Stimulated activated CD8-positive, alpha-beta memory T cell treated with anti-CD3 and anti-CD28 coated beads, Interleukin-15, amount 100 ng/mL, for 24 hours (primary cell): ENCODE results near the gene MAML2.

Experiments
- DNase-seq: peaks from one replicate; pipeline ENCODE4 v3.0.0-alpha.2; 2020; ENCODE audit warnings: low read depth

MAML2 gene

DNA sequence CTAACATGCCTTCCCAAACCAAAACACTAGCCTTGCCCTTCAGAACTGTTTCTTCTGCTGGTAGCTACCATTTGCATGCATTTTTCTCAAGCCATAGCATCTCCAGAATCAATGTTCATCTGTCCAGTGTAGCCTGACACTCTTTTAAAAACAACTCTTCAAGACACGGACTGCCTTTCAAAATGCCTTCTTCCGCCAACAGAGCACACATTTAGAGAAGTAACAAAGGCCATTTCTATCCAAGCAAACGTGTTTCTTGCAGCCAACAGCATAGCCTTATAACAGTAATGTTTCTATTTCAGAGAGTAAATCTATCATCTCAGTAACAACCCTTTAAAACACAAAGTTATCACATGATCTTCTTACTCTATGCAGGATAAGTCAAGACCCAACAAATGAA, 275.8 kb downstream of the MAML2 start:
- DNase-seq, result no peak

DNA sequence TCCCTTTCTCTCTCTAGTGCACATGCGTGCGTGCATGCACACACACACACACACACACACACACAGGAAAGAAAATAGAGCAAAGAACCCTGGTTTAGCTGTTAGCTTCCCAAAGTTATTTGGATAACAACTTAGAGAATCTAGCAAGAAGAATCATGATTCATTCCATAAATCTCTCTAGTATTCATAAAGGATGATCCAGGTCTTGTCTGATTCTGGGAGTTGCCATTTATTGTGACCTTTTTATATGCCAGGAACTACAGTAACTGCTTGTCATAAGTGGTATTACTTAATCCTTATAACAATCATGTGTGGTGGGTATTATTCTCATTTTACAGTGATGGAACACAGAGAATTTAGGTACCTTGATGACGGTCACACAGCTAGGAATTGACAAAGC, 277.6 kb downstream of the MAML2 start:
- no peak for DNase-seq

- no peak for DNase-seq
These were observed 279.1 kb downstream of the MAML2 start for GRCh38 chr11:96063886-96064285.

GRCh38 chr11:96063053-96063452, 279.9 kb downstream of the MAML2 start:
- no peak for DNase-seq

DNA sequence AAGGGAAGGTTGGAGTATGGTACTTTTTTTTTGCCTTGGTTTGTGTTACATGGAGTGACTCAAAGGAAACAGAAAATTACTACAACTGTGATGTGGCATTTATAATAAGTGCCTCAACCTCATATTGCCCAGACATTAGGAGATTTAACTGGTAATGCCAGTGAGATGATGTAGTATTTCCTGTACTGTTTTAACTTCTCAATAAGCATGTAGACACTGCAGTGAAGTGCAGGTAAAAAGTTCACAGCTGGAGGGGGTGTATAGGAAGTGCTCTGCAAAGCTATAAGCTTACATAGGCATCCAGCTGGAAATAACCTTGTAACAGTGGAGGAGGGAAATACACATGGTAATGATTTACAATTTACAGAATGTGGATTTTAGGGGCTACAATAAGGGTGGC, 280.9 kb downstream of the MAML2 start:
- DNase-seq, result no peak

DNA sequence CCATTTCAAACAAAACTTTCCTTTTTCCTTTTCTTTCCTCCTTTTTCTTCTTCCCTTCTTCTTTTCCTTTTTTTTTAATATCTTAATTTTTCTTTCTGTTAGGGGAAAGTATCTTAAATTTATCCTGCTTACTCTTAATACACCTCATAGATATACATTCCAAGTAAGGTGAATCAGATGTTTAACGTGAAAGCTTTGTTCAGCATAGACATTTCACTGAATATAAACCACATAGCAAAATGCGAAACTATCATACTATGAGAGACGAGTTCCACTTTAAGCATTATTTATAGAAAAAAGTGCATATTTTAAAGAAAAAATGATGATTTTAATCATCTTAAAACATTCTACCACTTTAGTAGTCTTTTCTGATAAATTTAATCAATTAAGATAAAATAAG, 281.3 kb downstream of the MAML2 start:
- no peak for DNase-seq

DNA sequence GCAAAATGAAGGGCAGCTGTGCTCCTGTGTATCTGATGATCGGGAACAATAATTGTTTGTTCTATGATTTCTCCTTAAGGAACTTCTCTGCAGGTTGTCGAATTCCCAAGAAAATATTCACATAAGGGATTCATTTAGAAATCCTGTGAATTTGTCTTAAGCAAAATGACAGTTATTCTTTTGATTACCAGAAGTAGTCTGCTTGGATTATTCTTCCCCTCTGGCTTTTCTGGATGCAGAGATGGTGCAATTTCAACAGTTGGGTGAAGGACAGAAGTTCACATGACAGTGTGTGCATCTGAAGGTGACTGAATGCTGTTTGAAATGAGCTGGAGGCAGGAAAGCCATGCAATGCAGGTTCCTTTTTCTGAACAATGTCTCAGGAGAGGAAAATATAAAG, 281.9 kb downstream of the MAML2 start:
- no peak for DNase-seq

DNA sequence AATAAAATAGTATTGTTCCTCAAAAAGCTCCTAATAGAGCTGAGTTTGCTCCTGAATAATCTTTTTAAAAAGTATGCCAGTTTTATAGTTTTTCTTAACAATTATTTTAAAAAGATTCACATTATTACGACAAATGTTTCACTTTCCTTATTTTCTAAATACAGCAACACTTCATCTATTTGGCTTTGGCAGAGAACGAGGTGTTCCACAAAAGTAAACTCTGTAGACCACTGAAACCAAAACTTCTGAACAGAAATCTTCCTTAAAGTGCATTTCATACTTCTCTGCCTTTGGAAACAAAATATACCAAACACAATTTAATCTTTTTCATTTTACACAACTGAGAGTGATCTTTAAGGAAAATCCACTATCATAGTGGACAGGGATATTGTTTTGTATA, 285.5 kb downstream of the MAML2 start:
- DNase-seq, result no peak

- DNase-seq, result no peak
These were observed 286.4 kb downstream of the MAML2 start for GRCh38 chr11:96056576-96056975.

DNA sequence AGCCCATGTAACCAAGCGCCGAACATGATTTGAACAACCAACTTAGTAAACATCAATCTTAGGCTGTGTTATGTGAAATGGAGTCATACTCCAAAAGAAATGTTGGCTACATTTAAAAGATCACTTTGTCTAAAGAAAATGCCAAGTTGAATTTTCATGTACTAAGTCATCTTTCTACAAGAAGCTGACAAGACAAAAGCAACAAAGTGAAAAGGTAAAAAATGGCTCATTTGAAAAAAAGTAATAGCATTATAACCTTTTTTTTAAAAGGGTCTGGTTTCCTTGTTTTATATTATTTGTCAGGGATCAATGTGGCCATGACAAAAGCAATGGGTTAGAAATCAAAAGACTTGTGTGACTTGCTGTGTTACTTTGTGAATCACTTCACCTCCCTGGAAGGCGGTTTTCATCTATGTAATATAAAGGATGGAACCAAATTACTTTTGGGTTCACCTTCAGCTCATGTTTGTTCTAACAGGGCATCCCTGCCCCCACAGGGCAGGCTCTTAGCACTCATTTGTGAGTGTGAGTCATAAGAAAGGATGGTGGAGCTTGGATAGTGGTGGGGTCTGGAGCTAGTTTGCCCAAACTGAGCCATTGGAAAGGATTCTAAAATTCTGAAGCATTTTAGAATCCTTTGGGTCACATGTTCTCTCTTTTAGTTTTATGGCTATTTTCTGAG, 287.1 kb downstream of the MAML2 start:
- no peak for DNase-seq

- DNase-seq, result no peak
These were observed 287.9 kb downstream of the MAML2 start for GRCh38 chr11:96054870-96055705.

DNA sequence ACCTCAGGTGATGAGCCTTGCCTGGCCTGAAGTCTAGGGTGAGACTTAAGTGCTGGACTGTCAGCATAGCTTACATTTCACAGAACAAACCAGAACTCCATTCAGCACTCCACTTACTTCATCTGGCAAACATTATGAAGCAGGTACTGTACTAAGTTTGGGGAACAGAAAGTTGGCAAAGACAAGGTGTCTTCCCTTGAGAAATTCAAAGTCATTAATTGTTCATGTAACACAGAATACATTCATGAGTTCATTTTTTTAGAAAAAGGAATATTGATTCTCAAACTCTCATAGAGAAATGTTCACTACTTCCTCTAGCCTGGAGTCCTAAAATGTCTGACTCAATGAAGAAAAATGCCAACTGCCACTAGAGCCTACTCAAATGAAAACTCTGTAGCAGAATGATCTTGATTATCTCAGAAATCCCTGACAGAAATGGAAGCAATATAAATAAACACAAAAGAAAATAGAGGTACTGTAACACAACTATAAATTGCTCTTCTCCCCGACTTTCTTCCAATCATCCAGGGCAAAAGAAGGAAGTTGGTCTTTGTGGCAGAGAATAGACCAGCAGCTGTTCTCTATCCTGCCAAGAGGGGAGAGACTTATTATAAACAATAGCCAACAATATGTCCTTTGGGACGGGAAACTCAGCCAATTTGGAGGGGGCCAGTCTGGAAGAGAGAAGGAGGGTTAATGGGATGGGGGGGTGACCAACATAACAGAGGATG, 289.9 kb downstream of the MAML2 start:
- no peak for DNase-seq

DNA sequence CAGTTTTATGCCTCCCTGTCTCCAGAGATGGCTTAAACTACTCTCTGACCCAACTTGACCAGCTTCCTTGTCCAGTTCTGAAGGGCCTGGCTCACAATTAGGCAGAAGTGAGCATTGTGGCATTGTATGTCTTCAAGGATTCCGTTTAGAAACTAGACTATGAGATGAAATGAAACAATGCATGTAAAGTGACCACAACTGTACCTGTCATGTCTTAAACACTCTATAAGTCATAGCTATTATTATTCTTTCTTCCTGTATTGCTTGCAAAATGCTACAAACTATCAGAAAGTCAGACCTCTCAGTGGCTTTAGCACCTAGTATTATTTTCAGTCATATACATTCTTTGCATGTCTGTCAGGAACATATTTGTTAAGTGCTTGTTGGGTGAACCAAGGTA, 291.2 kb downstream of the MAML2 start:
- DNase-seq, result no peak

- DNase-seq, result no peak
These were observed 292.4 kb downstream of the MAML2 start for GRCh38 chr11:96050435-96051182.

DNA sequence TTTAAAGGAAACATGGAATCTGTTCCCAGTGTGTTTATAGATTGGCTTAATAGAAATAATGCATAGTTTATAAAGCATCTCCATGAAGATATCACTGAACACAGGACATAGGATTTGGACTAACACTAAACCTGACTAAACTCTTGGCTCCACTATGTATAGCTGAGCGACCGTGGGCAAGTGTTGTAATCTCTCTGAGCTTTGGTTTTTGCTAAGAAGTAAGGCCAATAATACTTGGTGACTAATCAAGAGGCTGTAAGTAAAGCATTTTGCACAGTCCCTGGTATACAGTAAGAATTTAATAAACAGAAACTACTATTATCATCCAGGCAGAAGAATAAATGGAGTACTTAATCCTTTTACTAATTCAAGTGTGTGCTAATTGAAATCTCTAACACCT, 293.6 kb downstream of the MAML2 start:
- no peak for DNase-seq

DNA sequence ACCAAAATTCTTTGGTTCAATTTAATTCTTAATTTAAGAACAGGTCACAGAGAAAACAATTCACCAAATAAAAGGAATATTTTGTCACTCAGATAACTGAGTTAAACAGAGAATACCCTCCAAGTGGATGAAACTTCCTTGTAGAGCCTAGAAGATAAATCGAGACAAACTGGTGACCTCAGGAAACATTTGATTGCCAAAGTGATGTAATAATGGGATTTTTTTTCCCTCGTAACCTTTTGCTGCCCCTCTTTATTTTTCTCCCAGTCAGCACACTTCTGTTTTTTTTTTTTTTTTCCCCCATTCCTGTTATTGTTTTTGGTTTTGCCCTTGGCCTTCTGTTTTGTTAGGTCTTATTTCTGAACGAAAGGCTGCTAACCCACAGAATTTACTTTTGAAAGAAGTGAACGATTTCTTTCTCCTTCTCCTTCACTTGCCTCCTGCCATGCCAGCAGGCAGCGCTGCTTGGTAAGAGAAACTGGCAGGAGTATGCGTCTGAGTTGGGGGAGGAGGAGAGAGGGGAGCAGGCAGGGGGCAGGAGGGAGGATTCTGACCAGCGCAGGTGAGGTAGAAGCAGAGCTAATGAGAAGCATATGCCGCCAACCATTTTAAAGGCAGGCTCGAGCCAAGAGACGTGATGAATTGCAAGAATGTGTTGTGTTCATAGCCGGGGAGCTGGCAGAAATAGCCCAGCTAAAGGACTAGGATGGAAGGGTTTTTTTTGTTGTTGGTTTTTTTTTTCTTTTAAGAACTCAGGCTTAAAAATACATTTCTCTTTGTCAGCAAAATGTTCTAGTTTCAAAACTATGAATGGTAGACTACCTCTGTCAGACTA, 297.2 kb downstream of the MAML2 start:
- no peak for DNase-seq

- no peak for DNase-seq
These were observed 298.2 kb downstream of the MAML2 start for GRCh38 chr11:96044747-96045146.

DNA sequence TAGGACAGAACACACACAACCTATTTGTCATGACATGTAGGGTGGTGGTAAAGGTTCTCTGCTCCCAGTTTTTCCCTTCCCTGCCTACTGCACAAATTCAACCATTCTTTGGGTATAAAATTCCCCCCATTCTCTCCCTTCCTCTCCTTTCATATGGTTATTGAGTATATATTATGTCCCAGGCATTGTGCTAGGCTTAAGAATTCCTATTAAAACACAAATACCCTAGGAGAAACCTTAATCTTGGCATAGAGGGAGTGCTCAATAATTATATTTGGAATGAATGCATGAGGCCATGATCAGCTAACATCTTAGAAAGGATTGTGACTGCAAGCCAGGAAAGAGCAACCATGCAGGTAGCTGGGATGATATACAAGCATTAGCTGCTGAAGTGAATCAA, 298.7 kb downstream of the MAML2 start:
- DNase-seq, result no peak

- no peak for DNase-seq
These were observed 299.7 kb downstream of the MAML2 start for GRCh38 chr11:96043291-96043690.

GRCh38 chr11:96038046-96038445, 304.9 kb downstream of the MAML2 start:
- no peak for DNase-seq

DNA sequence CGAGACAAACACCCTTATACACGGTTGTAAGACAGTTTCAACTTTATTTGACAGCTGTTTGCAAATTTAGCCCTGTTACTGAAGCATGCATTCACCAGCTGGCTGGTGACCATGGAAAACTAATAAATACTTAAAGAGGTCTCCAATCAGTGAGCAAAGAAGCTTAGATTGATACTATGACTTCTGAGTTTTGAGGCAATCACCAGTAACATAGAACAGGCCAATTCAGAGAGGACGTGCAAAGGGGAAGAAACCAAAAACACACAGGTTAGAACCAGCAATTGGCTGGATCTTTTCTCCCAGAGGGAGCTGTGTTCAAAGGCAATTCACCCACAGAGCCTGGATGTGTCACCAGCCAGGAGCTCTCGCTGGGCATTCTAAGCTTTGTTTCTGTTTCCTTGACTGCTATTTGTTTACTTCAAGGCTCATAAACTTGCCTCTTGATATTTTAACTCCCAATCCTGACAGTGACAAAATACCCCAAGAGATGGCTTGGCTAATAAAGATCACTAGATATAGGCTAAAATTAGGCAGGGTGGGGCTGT, 305.5 kb downstream of the MAML2 start:
- DNase-seq, result no peak
